Measurements from ENCODE around the gene LPXN.

The LPXN gene

DNA sequence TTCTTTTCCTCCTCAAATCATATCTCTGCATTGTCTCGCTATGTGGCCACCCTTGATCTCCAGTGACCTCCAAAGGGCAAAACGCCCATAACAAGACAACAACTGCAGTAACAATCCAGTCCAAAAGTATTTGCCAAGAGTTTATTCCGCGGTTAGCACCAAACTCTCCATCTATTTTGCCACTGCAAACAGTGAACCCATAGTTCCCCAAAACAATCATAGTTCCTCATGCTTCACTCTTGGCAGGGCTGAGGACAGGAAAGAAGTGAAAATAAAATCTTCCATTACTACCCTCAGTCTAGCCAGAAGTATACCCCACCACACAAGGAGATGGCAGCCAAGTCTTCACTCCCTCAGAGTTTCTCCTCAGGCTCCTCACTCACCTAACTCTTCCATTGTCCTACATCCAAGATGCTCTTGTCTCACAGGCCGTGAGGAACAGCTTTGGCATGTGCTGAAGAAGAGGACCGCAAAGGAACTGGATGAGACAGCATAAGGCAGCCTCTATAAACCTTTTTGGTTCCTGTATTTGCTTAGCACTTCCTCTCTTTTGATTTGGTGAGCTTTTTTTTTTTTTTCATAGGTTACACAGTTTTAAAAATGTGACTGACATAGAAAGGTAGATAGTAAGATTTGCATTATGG is at the start of gene LPXN:
Gene LPXN (minus strand): TSS at position 480 of the 644 bp plus-strand sequence. CDS start 84 bp downstream, at position 396.
- DNase-seq, result peak; percentile 85

DNA sequence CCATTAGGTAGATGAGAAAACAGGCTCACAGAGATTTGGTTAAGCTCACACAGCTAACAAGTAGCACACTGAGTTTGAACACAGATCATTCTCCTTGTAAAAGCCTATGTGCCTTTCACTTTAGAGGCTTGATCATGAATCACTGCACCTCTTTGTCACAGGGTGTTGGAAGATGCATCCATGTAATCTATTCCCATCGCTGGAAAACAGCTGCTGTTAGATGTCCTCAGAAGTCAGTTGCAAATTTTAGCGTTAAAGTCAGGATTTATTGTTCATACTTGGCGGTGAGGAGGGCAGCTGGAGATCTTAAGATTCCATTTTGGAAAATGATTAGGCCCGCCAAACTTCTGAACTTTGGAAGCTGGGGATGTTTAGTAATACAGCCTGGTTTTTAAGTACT is 49.4 kb upstream of the LPXN start:
- no peak for DNase-seq

DNA sequence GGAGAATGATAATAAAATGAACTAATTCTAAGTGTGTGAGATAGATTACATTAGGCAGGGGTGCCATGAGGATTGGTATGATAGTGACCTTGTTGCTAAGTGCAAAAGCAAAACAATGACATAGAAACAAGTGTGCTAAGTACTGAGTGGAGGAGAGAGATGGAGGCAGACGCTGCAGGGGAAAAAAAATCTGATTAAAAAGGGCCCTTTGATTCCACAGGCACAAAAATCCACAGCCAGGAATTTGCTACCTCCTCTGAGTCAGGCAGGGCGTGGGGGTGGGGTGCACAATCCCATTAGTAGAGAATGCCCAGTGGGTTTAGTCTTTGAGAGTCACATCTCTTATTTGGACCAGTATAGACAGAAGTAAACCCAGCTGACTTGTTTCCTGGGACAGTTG is 46.7 kb upstream of the LPXN start, which contains the start of gene CNTF:
Gene CNTF (plus strand): TSS at position 322 of the 400 bp plus-strand sequence. CDS start 88 bp downstream, outside the sequence.
- no peak for DNase-seq

DNA sequence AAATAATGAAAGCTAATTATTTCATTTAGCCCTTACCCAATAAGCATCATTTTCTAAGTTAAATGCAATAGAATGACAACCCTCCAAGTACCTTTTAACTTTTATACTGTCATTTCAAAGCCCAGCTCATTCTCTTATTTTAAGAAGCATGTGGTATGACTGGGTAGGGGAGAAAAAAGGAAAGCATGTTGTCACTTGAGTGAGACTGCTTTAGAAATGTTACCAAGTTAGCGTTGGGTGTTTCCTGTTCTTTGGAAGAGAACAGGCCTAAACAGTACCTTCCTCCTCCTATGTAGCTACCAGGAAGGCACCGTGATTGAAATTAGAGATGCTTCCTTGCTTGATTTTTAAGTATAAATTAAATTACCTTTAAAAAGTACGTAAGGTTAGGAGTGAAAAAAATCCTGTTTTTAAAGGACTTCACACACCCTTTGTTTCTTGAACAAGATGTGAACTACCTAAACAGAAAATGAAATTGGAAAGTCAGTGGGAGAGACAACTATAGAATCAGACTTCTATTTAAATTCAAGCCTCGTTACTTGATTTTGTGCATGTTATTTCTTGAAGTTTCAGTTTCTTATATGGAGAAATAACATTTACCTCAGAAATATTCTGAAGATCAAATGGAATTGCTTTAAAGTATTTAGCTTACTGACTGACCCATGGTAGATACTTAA is 46.1 kb upstream of the LPXN start:
- DNase-seq, result no peak

DNA sequence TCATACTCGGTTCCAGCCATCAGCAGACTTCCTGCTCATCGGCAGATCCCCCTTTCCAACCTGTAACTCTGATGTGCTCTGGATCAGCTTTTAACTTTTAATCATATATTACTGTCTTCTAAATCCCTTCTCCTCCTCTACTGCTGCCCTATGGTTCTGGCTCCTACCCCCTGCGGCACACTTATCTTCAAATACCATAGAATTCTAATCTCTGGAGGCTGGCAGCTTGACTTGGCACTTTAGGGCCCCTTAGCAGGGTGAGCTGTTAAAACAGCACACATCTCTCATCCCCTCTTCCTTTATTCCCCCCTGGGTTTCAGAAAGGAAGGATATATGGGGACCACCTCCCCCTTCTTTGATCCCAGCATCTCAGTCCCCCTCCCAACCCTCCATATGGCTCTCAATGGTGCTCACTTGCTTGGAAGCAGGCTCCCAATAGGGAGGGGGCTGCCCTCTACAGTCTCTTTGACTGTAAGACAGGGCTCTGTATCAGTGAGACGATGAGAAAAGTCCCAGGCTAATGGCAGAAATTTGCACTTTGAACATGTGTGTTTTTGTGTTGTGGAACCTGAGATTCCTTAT is 42.4 kb upstream of the LPXN start:
- DNase-seq, result peak; percentile 61

DNA sequence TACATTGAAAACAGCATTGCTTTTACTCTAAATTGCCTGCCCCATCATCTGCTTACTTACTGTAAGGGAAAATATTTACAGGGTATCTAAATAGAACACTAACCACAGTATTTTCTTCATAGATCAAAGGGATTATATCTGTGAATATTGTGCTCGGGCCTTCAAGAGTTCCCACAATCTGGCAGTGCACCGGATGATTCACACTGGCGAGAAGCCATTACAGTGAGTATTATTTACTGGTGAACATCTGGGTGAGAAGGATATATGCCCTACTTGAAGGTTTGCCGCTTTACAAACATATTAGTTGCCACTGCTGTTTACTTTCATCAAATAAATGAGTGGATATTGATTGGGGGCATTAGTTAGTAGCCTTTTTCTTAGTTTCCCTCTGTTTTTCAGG is 40.9 kb upstream of the LPXN start:
- peak; percentile 48 for DNase-seq

DNA sequence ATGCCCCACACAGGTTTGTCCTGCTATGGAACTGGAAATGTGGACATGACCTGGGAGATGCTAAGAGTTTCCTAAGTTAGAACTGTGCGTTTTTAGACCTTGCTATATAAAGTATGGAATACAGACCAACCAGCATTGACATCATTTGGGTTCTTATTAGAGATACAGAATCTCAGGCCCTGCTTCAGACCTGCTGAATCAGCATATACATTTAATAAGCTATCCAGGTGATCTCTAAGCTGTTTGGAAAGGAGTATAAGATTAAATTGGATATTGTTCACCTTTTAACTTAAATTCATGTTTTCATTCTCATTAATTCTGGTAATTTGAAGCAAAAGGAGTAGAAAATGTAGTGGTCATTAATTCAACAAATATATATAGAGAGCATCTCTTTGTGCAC is 39.9 kb upstream of the LPXN start:
- DNase-seq, result no peak

DNA sequence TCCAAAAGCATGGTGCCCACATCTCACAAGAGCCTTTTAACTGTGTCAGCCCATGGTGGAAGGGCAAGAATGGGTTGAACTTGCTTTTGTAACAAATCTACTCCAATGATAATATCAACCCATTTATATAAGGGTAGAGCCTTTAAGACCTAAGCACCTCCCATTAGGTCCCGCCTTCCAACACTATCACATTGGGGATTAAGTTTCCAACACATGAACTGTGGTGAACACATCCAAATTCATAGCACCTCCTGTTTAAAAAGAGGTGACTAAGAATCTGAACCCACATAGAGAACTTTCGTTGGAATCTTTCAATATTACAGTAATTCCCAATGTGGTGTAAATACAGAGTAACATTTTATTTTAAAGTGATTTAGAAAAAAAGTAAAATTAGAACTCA is 37.6 kb upstream of the LPXN start:
- no peak for DNase-seq

DNA sequence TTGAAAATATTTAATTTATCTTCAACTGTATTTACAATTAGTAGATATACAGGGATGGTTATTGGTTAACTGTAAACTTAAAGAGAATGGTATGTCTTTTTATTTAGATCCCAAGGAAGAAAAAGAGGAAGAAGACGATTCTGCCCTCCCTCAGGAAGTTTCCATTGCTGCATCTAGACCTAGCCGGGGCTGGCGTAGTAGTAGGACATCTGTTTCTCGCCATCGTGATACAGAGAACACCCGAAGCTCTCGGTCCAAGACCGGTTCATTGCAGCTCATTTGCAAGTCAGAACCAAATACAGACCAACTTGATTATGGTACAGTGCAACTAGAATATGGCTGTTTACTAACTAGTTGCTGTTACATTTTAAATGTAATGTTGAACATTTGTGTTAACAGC is 34.1 kb upstream of the LPXN start:
- DNase-seq, result peak; percentile 36

DNA sequence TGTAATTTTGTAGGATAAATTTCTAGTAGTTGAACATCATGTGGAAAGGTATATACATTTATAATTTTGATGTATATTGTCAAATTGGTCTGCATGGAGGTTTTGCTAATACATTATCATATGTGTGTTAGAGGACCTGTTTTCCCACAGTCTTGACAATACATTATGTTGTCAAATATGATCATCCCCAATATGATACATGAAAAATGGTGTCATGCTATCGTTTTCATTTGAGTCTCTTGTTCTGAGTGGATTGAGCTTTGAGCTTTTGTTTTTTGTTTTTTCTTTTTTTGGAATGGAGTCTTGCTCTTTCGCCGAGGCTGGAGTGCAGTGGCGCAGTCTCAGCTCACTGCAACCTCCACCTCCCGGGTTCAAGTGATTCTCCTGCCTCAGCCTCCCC is 32.7 kb upstream of the LPXN start:
- no peak for DNase-seq

DNA sequence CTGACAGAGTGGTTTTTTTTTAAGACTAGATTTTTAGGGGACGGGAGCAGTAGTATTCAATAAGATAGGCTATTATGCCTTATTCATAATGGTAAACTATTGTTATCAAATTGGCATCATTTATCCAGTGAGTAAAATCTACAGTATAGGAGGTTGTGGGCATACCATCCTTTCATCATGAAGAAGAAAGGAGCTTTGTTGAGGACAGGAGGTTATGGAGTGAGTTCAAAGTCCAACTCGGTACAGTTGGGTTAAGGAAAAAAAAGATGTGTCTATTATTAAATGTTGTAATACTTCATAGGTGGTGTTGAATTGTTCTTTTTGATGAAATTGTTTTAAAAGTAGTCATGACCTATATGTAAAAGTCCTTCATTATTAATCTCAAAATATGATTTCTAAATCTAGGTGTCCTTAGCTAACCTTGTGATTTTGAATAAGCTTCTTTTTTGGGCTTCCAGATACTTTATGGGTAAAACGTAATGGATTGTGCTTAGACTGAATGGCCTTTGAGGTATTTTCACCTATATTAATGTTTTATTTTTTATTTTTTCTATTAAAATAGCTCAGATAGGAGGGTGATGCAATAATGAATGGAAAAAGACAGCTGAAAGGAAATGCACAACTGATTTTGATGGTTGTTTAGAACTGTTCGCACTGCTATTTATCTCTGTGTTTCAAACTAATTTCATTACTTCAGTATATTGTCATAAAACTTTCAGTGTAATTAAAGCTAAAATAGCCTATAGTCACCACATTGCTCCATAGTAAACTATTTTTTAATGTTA is 31.5 kb upstream of the LPXN start:
- no peak for DNase-seq

DNA sequence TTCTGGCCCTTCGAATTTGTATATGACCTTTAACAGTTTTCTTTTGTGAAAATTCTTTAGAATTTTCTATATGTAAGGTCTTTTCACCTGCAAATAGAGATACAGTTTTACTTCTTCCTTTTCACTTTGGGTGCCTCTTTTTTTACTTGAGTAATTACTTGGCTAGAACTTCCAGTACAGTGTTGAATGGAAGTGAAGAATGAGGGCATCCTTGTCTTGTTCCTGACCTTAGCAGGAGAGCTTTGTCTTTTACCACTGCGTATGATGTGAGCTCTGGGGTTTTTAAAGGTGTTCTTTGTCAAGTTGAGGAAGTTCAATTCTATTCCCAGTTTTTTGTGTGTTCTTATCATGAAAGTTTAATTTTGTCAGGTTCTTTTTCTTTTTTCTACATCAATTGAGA is 24.9 kb upstream of the LPXN start:
- no peak for DNase-seq

DNA sequence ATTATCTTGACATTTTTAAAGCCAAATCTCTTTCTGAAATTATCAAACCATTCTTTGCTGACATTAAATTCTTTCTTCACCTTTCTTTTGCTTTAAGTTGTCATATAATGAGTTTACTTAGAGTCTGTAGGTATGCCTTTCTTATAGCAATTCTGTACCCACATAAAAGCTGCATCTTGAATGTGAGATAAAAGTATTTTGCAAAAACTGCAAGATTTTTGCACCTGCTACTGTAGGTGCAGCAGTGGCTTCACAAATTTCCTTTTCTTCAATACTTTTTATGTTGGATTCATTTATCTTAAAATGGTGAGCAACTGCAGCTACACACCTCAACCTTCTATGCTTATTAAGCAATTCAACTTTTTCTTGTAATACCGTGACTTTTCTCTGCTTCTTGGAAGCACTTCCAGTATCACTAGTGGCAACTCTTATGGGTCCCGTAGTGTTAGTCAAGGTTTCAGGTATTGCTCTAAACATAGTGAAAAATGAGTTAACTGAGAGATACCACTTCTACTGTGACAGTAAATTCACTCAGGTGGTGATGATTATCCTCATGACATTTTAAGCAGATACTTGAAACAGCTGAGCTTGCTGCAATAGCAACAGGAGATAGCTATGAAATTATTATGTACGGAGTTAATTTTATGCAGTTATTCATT is 22.0 kb upstream of the LPXN start:
- no peak for DNase-seq

DNA sequence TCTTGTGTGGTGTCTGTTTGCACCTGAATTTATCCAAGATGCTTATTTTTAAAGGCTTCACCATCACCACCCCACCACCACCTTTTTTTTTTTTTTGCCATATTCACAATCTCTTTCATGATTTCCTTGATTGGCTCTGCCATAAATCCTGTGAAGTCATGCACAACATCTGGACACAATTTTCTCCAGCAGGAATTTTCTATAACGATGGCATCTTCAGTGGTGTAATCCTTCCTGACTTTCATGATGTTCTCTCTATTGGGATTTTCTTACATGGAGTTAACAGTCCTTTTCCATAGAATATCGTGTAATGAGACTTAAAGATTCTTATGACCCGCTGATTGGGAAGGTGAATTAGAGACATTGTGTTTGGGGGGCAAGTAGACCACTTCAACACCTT is 21.0 kb upstream of the LPXN start:
- DNase-seq, result no peak

DNA sequence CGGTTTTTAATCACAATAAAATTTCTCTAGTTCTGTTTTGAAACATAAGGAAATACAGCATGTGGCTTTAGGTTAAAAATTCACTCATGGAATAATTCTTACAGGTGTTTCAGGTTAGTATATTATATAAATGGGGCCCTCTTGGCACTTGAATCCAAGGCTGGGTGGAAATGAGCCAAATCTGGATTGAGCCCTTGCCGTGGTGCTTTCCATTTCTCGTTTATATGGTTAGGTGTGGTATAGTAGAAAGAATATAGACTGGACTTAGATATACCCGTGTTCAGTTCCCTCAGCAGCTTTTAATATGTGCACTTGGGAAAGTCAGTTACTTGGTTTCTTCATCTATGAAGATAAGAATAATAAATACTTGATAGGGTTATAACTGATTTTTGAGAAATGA is 19.2 kb upstream of the LPXN start:
- no peak for DNase-seq

DNA sequence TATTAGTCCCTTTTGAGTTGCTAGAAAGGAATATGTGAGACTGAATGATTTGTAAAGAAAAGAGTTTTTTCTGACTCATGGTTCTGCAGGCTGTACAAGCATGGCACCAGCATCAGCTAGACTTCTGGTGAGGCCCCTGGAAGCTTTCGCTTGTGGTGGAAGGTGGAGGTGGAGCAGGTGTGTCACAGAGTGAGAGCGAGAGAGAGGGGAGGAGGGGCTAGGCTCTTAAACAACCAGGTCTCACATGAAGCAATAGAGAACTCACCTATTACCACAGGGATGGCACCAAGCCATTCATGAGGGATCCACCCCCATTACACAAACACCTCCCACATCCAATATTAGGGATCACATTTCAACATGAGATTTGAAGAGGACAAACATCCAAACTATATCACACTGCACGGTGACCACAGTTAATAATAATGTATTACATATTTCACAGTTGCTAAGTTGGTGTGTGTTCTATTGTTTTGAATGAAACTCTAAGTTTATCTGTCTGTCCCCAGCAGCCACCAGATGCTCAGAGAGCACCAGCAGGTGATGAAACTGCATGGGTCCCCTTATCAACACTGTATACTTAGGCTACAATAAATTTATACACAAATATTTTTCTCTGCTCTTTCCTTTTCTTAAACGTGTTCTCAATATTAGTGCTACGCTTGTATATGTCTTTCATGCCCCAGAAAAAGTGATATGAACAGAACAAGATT is 17.3 kb upstream of the LPXN start:
- DNase-seq, result peak; percentile 28

DNA sequence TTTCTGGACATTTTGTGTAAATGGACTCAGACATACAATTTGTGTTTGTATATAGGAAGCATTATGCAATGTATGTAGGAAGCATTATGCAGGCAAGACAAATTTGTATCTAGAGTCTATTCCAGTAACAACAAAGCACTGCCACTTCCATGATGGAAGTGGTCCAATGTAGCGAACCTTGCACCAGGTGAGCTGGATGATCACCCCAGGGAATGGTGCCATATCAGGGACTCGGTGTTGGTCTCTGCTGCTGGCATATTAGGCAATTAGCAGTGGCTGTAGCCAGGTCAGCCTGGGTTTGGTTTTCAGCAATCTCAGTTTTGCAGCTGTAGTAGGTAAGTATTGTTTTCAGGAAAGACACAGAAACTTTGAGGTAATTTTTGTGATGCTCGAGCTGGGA is 16.0 kb upstream of the LPXN start:
- DNase-seq, result no peak

DNA sequence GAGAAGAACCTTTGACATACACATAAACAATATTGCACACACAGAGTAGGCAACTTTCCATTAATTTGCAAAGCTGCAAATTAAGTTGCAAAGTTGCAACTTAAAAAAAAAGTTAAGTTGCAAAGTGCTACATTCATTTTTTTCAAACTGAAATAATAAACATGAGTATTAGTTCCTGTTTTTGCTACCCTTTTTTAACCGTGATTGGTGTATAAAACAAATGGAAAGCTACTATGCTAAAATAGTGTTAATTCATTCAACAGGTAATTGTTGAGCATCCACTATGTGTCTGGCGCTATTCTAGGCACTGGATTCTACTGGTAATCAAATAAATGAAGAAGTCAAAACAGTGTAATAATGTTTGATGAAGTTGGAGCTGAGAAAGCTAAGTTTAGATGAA is 11.3 kb upstream of the LPXN start:
- DNase-seq, result no peak

DNA sequence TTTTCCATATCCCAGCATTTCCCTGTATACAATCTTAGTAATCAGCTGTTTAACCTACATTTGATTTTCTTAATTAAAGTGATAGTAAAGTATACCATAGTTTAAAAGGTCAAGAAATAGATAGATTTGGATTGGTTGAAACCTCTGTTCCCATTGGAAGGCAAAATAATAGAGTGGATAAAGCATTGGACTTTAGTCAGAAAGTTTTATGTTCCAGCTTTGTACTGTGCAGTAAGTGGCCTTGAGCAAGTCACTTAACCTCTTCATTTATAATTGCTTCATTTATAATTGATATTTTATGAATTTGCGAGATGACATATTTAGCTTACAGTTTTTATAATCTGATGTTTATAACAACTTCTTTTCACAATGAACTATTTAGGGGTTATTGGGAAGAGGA is 6.8 kb upstream of the LPXN start:
- no peak for DNase-seq

DNA sequence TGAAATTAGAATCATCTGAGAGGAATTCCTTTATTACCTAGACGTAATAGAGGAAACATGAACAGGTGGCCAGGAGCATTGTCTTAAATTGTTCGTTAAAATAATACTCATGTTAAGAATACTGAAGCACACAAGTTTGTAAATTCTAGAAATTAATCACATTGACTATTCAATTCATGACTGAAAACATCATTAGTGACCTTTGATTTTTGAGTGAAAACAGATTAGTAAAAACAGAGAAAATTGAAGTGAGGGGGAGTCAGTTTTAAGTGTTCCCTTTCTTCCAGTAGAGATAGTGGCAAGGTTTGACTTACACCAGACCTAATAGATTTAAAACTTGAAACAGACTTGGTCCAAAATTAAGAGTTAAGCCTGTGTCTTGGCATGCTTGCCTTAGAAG is 4.7 kb upstream of the LPXN start:
- DNase-seq, result no peak

DNA sequence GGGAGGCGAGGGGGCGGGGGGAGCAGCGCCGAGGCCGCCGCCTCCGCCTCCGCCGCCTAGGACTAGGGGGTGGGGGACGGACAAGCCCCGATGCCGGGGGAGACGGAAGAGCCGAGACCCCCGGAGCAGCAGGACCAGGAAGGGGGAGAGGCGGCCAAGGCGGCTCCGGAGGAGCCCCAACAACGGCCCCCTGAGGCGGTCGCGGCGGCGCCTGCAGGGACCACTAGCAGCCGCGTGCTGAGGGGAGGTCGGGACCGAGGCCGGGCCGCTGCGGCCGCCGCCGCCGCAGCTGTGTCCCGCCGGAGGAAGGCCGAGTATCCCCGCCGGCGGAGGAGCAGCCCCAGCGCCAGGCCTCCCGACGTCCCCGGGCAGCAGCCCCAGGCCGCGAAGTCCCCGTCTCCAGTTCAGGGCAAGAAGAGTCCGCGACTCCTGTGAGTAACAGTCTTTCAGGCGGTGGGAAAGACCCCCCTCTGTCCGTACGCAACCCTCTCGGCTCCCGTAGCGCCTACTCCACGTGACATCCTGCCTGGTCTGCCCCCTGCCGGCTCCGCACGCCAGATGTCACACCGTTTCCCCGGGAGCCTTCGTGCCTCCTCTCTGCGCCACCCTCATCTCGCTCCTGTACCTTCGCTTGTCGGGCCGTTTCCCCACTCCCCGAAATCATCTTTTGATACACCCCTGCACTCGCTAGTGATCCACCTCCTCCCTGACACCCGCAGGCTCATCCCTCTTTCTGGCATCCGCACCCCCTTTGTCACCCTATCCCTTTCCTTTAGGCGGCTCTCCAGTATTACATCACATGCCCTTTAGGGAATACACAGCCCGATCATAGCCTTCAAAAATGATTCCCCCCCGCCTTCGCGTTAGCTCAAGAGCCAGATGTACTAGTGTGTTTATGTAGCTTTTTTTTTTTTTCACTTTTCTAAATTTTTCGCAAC is 3.8 kb upstream of the LPXN start:
- peak; percentile 96 for DNase-seq

Measured in hematopoietic multipotent progenitor cell treated with erythropoietin and hydrocortisone succinate and interleukin-3 and kit ligand, for 4 days (in vitro differentiated cells).